KBM-7 (cell line): ENCODE data around the gene IFI16.
"Not testable (repeated sequence)": the region's sequence is repeated elsewhere in the genome, so short reads cannot be mapped to it uniquely, and the experiment has no call there.

Source experiments
- DNase-seq: peaks from one replicate; pipeline ENCODE4 v3.0.0-alpha.2; 2015
- in situ Hi-C: fragments of 300-500 bp; cut with MboI; formaldehyde crosslinking; loops from 2 replicates; pipeline ENCODE4 v1.14.3; 2020; ENCODE audit warnings: low sequenced_read_pairs, low pct_unique_long_range_greater_than_20kb, mixed read lengths

IFI16 gene

DNA sequence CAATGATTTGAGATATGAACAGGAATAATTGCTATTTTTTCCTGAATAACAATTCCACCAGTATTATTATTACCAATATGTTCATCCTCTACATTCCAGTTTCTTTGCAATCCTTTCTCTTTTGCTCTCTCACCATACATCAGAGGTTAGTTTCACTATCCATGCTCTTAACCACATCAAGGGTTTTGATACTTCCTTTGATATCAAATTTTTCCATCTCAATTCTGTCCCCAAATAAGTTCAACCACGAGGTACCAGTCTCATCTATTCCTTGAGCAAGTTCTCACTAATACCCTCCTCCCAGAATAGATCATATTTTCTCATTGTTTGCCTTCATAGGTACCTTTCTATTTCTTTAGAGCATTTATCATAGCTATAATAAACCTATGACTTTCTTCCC, 36.8 kb downstream of the IFI16 start:
- DNase-seq, in situ Hi-C loops: not testable (repeated sequence)

GRCh38 chr1:159051436-159051835, 41.7 kb downstream of the IFI16 start:
- in situ Hi-C loops, result loop anchor here (25.0 kb wide), 1 partner anchor 539 kb away; no protein-coding TSS in a partner anchor

GRCh38 chr1:159054427-159054826, 44.7 kb downstream of the IFI16 start:
- no peak for DNase-seq
- in situ Hi-C loops, result loop anchor here (25.0 kb wide), 1 partner anchor 542 kb away; no protein-coding TSS in a partner anchor

More at GRCh38 chr1:159051436-159051835, 41.7 kb downstream of the IFI16 start:
- no peak for DNase-seq

GRCh38 chr1:159055181-159055641, 45.5 kb downstream of the IFI16 start:
- in situ Hi-C loops, result loop anchor here (25.0 kb wide), 1 partner anchor 543 kb away; no protein-coding TSS in a partner anchor
- DNase-seq, result peak; percentile 42

- in situ Hi-C loops, result loop anchor here (25.0 kb wide), 1 partner anchor 544 kb away; no protein-coding TSS in a partner anchor
- no peak for DNase-seq
These were observed 46.5 kb downstream of the IFI16 start for GRCh38 chr1:159056069-159056698.

DNA sequence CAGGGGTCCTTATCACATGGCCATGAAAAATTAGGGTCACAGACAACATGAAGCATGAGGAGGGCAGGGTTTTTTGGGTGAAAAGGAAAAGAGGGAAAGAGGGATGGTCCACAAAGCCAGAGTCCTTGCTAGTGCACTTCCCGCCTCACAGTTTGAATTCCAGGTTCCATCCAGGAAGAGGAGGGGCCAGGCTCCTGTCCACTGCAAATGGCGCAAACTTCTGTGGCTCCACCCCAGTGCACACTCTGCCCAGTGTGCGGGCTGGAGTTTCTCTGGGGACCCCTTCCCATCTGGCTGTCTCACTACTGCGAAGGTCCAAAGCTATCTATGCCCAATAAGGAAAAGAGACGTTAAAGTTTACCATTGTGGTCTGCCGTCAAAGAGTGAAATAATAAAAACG, 49.0 kb downstream of the IFI16 start:
- in situ Hi-C loops, result loop anchor here (25.0 kb wide), 1 partner anchor 546 kb away; no protein-coding TSS in a partner anchor

GRCh38 chr1:159065106-159065505, 55.4 kb downstream of the IFI16 start:
- in situ Hi-C loops, result loop anchor here (25.0 kb wide), 1 partner anchor 553 kb away; no protein-coding TSS in a partner anchor
- no peak for DNase-seq

More for the DNA sequence above, 49.0 kb downstream of the IFI16 start:
- DNase-seq, result no peak

DNA sequence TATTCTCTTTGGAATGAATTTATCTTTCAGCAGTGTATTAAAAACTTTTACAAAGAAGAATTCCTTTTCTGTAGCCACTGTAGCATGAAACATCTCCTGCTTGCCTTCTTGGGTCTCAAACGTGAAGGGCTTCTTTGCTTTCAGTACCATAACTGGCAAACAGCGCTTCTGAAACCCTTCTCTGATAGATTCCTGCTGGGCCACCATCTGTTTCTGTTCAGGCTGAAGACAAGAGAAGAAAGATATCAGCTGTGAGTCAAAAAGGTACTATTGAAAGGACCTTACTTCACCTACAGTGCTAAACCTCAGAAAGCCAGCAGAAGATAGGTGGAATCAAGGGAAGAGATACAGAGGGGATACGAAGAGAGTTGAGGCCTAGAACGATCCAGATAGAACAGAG, 56.4 kb downstream of the IFI16 start:
- no peak for DNase-seq
- in situ Hi-C loops, result loop anchor here (25.0 kb wide), 1 partner anchor 554 kb away; no protein-coding TSS in a partner anchor

DNA sequence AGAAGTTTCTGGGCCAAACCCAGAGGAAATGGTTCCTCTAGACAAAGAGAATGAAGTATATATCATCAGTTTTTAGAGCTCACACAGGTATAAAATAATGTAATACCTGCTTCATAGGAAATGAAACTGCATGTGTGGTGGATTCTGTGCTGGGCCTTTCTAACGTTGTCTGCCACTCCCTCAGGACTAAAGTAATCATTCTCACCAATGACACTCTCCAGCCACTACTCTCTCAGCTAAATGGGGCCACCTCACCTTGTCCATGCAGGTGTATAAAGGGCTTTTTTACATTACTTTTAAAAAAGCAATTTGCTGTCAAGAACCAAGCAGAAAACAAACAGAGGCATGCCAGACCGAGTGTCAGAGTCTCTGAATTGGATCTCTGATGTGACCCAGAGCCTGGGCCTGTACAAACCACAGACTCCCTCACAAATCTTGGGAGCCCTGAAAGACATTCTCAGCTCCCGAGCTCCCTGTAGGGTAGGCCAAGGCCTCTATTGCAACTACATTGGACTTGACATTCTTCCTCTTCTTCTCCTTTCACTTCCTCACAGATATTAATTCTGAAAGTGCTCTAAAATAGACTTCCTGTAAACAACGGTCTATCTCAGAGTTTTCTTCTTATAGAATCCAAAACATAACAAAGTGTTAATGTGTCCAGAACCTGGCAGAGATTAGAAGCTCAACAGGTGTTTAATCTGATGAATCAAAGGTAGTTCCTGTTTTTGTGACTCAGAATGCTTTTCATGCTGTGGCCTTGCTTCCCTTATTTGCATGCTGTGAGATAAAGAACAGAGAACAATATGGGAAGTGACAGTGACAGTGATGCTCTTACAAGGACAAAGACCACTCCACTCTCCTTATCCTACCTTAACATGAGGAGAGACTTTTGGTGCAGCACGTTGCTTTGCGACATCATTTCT, 58.3 kb downstream of the IFI16 start:
- in situ Hi-C loops, result loop anchor here (25.0 kb wide), 1 partner anchor 556 kb away; no protein-coding TSS in a partner anchor
- peak; percentile 81 for DNase-seq

DNA sequence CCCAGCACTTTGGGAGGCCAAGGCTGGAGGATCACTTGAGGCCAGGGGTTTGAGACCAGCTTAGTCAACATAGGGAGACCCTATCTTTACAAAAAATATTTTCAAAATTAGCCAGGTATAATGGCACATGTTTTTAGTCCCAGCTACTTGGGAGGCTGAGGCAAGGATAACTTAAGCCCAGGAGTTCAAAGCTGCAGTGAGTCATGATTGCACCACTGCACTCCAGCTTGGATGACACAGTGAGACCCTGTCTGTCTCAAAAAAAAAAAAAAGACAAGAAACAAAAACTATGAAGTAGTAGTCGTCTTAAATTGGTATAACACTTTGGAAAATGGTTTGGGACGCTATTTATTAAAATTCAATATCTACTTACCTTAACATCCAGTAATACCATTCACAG, 59.2 kb downstream of the IFI16 start:
- in situ Hi-C loops, result loop anchor here (25.0 kb wide), 1 partner anchor 557 kb away; no protein-coding TSS in a partner anchor
- no peak for DNase-seq

GRCh38 chr1:159071970-159072582, 62.4 kb downstream of the IFI16 start:
- DNase-seq, result peak; percentile 61
- in situ Hi-C loops, result loop anchor here (25.0 kb wide), 1 partner anchor 560 kb away; no protein-coding TSS in a partner anchor

DNA sequence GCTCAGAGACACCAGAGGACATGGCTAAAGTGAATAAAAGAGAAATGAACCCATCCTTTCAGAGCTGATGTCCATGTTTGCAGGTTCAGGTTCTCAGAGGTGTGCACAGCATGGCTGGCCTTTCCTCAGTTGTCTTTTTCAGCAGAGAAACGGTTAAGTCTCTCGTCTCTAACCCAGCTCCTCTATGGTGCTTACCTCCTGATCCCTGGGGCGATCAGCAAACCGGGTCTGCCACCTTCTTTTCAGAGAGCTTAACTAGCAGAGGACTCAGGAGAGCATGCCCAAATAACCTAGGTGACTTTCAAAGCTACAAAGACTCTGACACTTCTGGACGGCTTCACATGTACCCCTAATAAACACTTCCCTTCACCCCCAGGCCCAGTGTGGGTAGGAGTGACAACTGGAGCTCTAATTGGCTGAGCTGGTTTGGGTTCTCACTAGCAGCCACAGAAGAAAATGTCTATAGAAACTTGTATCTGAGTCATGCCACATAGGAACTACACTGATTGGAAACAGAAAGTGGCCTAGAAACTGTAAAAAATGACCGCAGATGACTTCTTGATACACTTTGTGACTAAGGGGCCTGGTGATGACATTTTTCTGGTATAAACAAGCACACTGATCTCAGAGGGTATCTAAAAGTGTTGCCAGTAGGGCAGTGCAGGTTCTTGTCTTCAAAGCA, 66.9 kb downstream of the IFI16 start, which contains the start of gene AIM2:
TSS of gene AIM2 (minus strand) at position 329 of the 682 bp plus-strand sequence. CDS start 3,267 bp downstream, outside the sequence.
- in situ Hi-C loops, result no loop called here
- no peak for DNase-seq

- in situ Hi-C loops, result no loop called here
- DNase-seq, result peak; percentile 10
These were observed 67.6 kb downstream of the IFI16 start for GRCh38 chr1:159077120-159077961.

- DNase-seq, result no peak
- in situ Hi-C loops, result no loop called here
These were observed 69.8 kb downstream of the IFI16 start for GRCh38 chr1:159079525-159079924.

GRCh38 chr1:159081626-159082025, 71.9 kb downstream of the IFI16 start:
- no peak for DNase-seq
- in situ Hi-C loops, result no loop called here

GRCh38 chr1:159083013-159083412, 73.3 kb downstream of the IFI16 start:
- DNase-seq, result no peak
- in situ Hi-C loops, result no loop called here

GRCh38 chr1:159084152-159084551, 74.4 kb downstream of the IFI16 start:
- no peak for DNase-seq
- in situ Hi-C loops, result no loop called here

DNA sequence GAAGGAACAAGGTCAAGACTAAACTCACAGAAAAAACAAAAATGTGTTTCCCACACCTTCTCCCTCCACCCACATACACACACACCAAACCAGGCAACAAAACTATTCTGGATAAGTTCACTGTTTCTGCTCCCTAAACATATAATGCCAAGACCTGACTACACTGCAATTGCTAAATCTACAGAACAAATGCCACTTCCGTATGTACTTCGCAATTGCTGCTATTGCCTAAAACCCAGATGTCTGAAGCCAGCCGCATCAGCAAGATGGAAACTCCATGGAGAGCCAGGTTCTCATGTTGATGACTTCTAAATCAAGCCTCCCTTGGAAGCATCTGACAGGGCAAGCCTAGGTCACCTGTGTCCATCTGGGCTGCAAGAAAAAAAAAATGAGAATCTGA, 75.2 kb downstream of the IFI16 start:
- in situ Hi-C loops, result no loop called here
- DNase-seq, result no peak
